ENCODE data around the gene DDIAS. TPM values are rescaled to one million over a fixed set of nuclear protein-coding genes. Genes with fewer than 3 reads are reported as not detected.

DDIAS gene
- total and polyA plus RNA-seq, 2 donors (not counting 3 experiments of a cell fraction or from before 2014, with no cell fraction given): 4.5 to 9.2 TPM

- Histone ChIP-seq H3K4me2 (ENCODE audit: insufficient read depth, low read length) (no peak overlapping the region), H3K4me1 (ENCODE audit: control insufficient read depth, extremely low read depth, insufficient read depth, low read length) (peaks cover 13% of the 10 kb centered on the region), H4K20me1 (replicated peaks; ENCODE audit: control insufficient read depth, extremely low read depth, insufficient read depth, low read length) (no peaks in the 10 kb centered on the region), H2AFZ (ENCODE audit: low read depth, low read length) (no peak overlapping the region), H3K9me3 (replicated peaks; ENCODE audit: control insufficient read depth, insufficient read depth, low read length) (no peaks in the 10 kb centered on the region), H3K9ac (replicated peaks; ENCODE audit: extremely low read depth, insufficient read depth, low read length) (no peak overlapping the region), H3K4me3 (replicated peaks in 1 of 3; ENCODE audit: insufficient read depth in 1 of 3, low read depth in 1 of 3, low read length in 3 of 3) (no peak overlapping the region), H3K36me3 (ENCODE audit: control insufficient read depth in 2 of 2, extremely low read depth in 1 of 2, insufficient read depth in 2 of 2, low read length in 2 of 2) (no peaks in the 10 kb centered on the region), H3K79me2 (ENCODE audit: control insufficient read depth, insufficient read depth, low read length) (no peaks in the 10 kb centered on the region), H3K9me1 (replicated peaks; ENCODE audit: control insufficient read depth, extremely low read depth, insufficient read depth, low read length) (no peaks in the 10 kb centered on the region), H3K27me3 (ENCODE audit: control insufficient read depth in 2 of 2, insufficient read depth in 2 of 2, low read length in 2 of 2) (no peaks in the 10 kb centered on the region), H3K27ac (ENCODE audit: insufficient read depth, low read depth, low read length) (no peak overlapping the region)
- FAIRE-seq (no peak), DNase-seq (ENCODE audit: low read depth, low spot score) (no peak)
- no TSS peak for BruUV-seq (replicated peaks)
- POLR2A ChIA-PET: interaction anchor here (0.7 kb wide), 2 partner anchors 40 kb away, joined by 3 to 10 read pairs; no protein-coding TSS in a partner anchor
- TF ChIP-seq EZH2 (IDR thresholded peaks at IDR 0.05; ENCODE audit: borderline replicate concordance, low read depth, low read length, severe bottlenecking): no peak
- TF ChIP-seq, protein P1, sequence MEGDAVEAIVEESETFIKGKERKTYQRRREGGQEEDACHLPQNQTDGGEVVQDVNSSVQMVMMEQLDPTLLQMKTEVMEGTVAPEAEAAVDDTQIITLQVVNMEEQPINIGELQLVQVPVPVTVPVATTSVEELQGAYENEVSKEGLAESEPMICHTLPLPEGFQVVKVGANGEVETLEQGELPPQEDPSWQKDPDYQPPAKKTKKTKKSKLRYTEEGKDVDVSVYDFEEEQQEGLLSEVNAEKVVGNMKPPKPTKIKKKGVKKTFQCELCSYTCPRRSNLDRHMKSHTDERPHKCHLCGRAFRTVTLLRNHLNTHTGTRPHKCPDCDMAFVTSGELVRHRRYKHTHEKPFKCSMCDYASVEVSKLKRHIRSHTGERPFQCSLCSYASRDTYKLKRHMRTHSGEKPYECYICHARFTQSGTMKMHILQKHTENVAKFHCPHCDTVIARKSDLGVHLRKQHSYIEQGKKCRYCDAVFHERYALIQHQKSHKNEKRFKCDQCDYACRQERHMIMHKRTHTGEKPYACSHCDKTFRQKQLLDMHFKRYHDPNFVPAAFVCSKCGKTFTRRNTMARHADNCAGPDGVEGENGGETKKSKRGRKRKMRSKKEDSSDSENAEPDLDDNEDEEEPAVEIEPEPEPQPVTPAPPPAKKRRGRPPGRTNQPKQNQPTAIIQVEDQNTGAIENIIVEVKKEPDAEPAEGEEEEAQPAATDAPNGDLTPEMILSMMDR (IDR thresholded peaks at IDR 0.05; ENCODE audit: extremely low read depth in 1 of 2, insufficient read depth in 1 of 2, low read depth in 1 of 2, low read length in 2 of 2): no peak
- TF ChIP-seq, protein P2, sequence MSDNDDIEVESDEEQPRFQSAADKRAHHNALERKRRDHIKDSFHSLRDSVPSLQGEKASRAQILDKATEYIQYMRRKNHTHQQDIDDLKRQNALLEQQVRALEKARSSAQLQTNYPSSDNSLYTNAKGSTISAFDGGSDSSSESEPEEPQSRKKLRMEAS (IDR thresholded peaks at IDR 0.05; ENCODE audit: insufficient read depth, insufficient read length): no peak
- no peak for TF ChIP-seq GATA2 (IDR thresholded peaks at IDR 0.05; ENCODE audit: insufficient read depth, insufficient read length, low read depth, low read length)
- TF ChIP-seq MYC (IDR thresholded peaks at IDR 0.05; ENCODE audit: low read depth, low read length): no peak
- TF ChIP-seq POLR2AphosphoS5 (IDR thresholded peaks at IDR 0.05; ENCODE audit: insufficient read depth, low read depth, low read length): no peak
- intact Hi-C loops (cut with micrococcal nuclease) (loop anchor here (5.0 kb wide), 1 partner anchor 43 kb away; no protein-coding TSS in a partner anchor), dilution Hi-C loops (cut with MboI; ENCODE audit: extremely low pct_ligation_motif_present, low sequenced_read_pairs) (no loop called here)
- CTCF ChIA-PET: interaction anchor here (0.6 to 1.0 kb wide), 2 partner anchors 17 to 29 kb away, joined by 3 to 6 read pairs; no protein-coding TSS in a partner anchor
Measured at GRCh38 chr11:82974851-82975250, 73.3 kb downstream of the DDIAS start.
